Measurements from ENCODE around the gene EGFLAM.

The EGFLAM gene

GRCh38 chr5:38452201-38452600, 193.8 kb downstream of the EGFLAM start:
- no peak for DNase-seq

- DNase-seq: peak; percentile 8 to 43
Measured at GRCh38 chr5:38453506-38453905, 195.1 kb downstream of the EGFLAM start.

- no peak for DNase-seq
Measured at GRCh38 chr5:38453921-38454320, 195.6 kb downstream of the EGFLAM start.

GRCh38 chr5:38455796-38456330, 197.5 kb downstream of the EGFLAM start:
- DNase-seq: no peak

GRCh38 chr5:38456657-38457399, 198.5 kb downstream of the EGFLAM start:
- DNase-seq: no peak

- DNase-seq: no peak
Measured at GRCh38 chr5:38458174-38458573, 199.8 kb downstream of the EGFLAM start.

GRCh38 chr5:38462976-38463633, 204.7 kb downstream of the EGFLAM start:
- DNase-seq: no peak

- no peak for DNase-seq
Measured at GRCh38 chr5:38463634-38464521, 205.5 kb downstream of the EGFLAM start.

GRCh38 chr5:38465061-38465460, 206.7 kb downstream of the EGFLAM start:
- DNase-seq: no peak

- DNase-seq: no peak
Measured at GRCh38 chr5:38465702-38466423, 207.5 kb downstream of the EGFLAM start.

- DNase-seq: no peak
Measured at GRCh38 chr5:38466424-38467189, 208.2 kb downstream of the EGFLAM start.

GRCh38 chr5:38467353-38468040, 209.1 kb downstream of the EGFLAM start:
- DNase-seq: no peak

- DNase-seq: no peak
Measured at GRCh38 chr5:38468202-38468673, 209.9 kb downstream of the EGFLAM start.

GRCh38 chr5:38468978-38469706, 210.8 kb downstream of the EGFLAM start:
- DNase-seq: no peak

GRCh38 chr5:38469707-38470267, 211.4 kb downstream of the EGFLAM start:
- DNase-seq: no peak

- no peak for DNase-seq
Measured at GRCh38 chr5:38471709-38472108, 213.3 kb downstream of the EGFLAM start.

- DNase-seq: no peak
Measured at GRCh38 chr5:38472541-38472940, 214.2 kb downstream of the EGFLAM start.

GRCh38 chr5:38473008-38473407, 214.6 kb downstream of the EGFLAM start:
- no peak for DNase-seq

- DNase-seq: no peak
Measured at GRCh38 chr5:38478166-38478565, 219.8 kb downstream of the EGFLAM start.

GRCh38 chr5:38478878-38479277, 220.5 kb downstream of the EGFLAM start:
- DNase-seq: no peak

All from activated CD4-positive, alpha-beta T cell treated with anti-CD3 and anti-CD28 coated beads, Interleukin-2, amount 50 U/mL, for 48 hours (primary cell).